ENCODE measurements around the gene TNNT2.

TNNT2 gene

GRCh38 chr1:201353186-201353940 is 24.1 kb downstream of the TNNT2 start:
- TF ChIP-seq NFIC (IDR thresholded peaks at IDR 0.05) (peak; percentile 26; the same call in 1 of the 2 replicates), CEBPB (IDR thresholded peaks at IDR 0.05) (no peak)

- TF ChIP-seq ZBTB7A (IDR thresholded peaks at IDR 0.05; ENCODE audit: low read depth) (no peak), CEBPB (IDR thresholded peaks at IDR 0.05) (no peak), TCF12 (IDR thresholded peaks at IDR 0.05; ENCODE audit: low read depth) (no peak), REST (IDR thresholded peaks at IDR 0.05; ENCODE audit: low read depth) (no peak), EGR1 (IDR thresholded peaks at IDR 0.05) (no peak), TEAD4 (IDR thresholded peaks at IDR 0.05) (no peak), YY1 (IDR thresholded peaks at IDR 0.05; ENCODE audit: low read depth) (no peak), RAD21 (IDR thresholded peaks at IDR 0.05; ENCODE audit: low read depth) (no peak), CREB1 (IDR thresholded peaks at IDR 0.05; ENCODE audit: low read depth) (no peak)
These were observed 25.9 kb downstream of the TNNT2 start for GRCh38 chr1:201351617-201352016.

- TF ChIP-seq USF1 (IDR thresholded peaks at IDR 0.05) (no peak), REST (IDR thresholded peaks at IDR 0.05; ENCODE audit: low read depth) (no peak), EGR1 (IDR thresholded peaks at IDR 0.05) (no peak), TEAD4 (IDR thresholded peaks at IDR 0.05) (no peak), ZBTB7A (IDR thresholded peaks at IDR 0.05; ENCODE audit: low read depth) (no peak), CEBPB (IDR thresholded peaks at IDR 0.05) (no peak), YY1 (IDR thresholded peaks at IDR 0.05; ENCODE audit: low read depth) (no peak), TAF1 (IDR thresholded peaks at IDR 0.05; ENCODE audit: low read depth) (no peak), MAX (IDR thresholded peaks at IDR 0.05) (no peak)
These were observed 26.6 kb downstream of the TNNT2 start for GRCh38 chr1:201350884-201351283.

- TF ChIP-seq MAX (IDR thresholded peaks at IDR 0.05) (no peak), TEAD4 (IDR thresholded peaks at IDR 0.05) (no peak), EP300 (IDR thresholded peaks at IDR 0.05; ENCODE audit: borderline replicate concordance) (no peak), TCF12 (IDR thresholded peaks at IDR 0.05; ENCODE audit: low read depth) (no peak), RAD21 (IDR thresholded peaks at IDR 0.05; ENCODE audit: low read depth) (no peak), NFIC (IDR thresholded peaks at IDR 0.05) (no peak), CEBPB (IDR thresholded peaks at IDR 0.05) (no peak), YY1 (IDR thresholded peaks at IDR 0.05; ENCODE audit: low read depth) (no peak), EGR1 (IDR thresholded peaks at IDR 0.05) (no peak), ZBTB7A (IDR thresholded peaks at IDR 0.05; ENCODE audit: low read depth) (no peak), TAF1 (IDR thresholded peaks at IDR 0.05; ENCODE audit: low read depth) (no peak), USF1 (IDR thresholded peaks at IDR 0.05) (no peak)
These were observed 27.1 kb downstream of the TNNT2 start for GRCh38 chr1:201350361-201350725.

GRCh38 chr1:201349092-201349491 is 28.4 kb downstream of the TNNT2 start:
- TF ChIP-seq ZBTB7A (IDR thresholded peaks at IDR 0.05; ENCODE audit: low read depth), result no peak
- TF ChIP-seq CREB1 (IDR thresholded peaks at IDR 0.05; ENCODE audit: low read depth), result no peak
- no peak for TF ChIP-seq NFIC (IDR thresholded peaks at IDR 0.05)
- TF ChIP-seq TEAD4 (IDR thresholded peaks at IDR 0.05), result no peak
- no peak for TF ChIP-seq REST (IDR thresholded peaks at IDR 0.05; ENCODE audit: low read depth)
- no peak for TF ChIP-seq FOXM1 (IDR thresholded peaks at IDR 0.05; ENCODE audit: borderline replicate concordance, low read depth)
- no peak for TF ChIP-seq EGR1 (IDR thresholded peaks at IDR 0.05)
- no peak for TF ChIP-seq EP300 (IDR thresholded peaks at IDR 0.05; ENCODE audit: borderline replicate concordance)
- TF ChIP-seq MAX (IDR thresholded peaks at IDR 0.05), result no peak
- no peak for TF ChIP-seq RAD21 (IDR thresholded peaks at IDR 0.05; ENCODE audit: low read depth)
- TF ChIP-seq USF1 (IDR thresholded peaks at IDR 0.05), result no peak
- no peak for TF ChIP-seq TCF12 (IDR thresholded peaks at IDR 0.05; ENCODE audit: low read depth)
- TF ChIP-seq YY1 (IDR thresholded peaks at IDR 0.05; ENCODE audit: low read depth), result no peak
- no peak for TF ChIP-seq TAF1 (IDR thresholded peaks at IDR 0.05; ENCODE audit: low read depth)
- no peak for TF ChIP-seq CEBPB (IDR thresholded peaks at IDR 0.05)
